GM12878 (cell line): Measurements from ENCODE around the gene MROH2A. TPM values are rescaled to one million over a fixed set of nuclear protein-coding genes. Genes with fewer than 3 reads are reported as not detected.

Source experiments
- CEBPB ChIP-seq, 2 experiments: fragments of 150-350 bp in 1 of 2; IDR thresholded peaks; 2 replicates each; pipeline ENCODE4 v1.6.1; 2012 to 2014; ENCODE audit warnings: low read depth in 2 of 2, low read length in 2 of 2, borderline replicate concordance in 1 of 2, inconsistent platforms in 1 of 2
- EED ChIP-seq: sonication (generic); IDR thresholded peaks from 2 replicates; pipeline ENCODE4 v1.6.1; 2016; ENCODE audit warnings: antibody characterized with exemption, low read depth
- HDAC2 ChIP-seq: fragments of 200-600 bp; sonication (generic); IDR thresholded peaks from 2 replicates; pipeline ENCODE4 v1.6.1; 2017
- polyA plus RNA-seq, 11 experiments: library from polyadenylated mRNA; depleted of rRNA in 4 of 11; unstranded in 6 of 11; stranded (reverse) in 5 of 11; fragments of >200 nt; fragmentation: Nextera tagmentation in 4 of 11; fragmentation: Illumina TruSeq in 1 of 11; extraction: Ambion mirVana in 4 of 11; extraction: Trizol in 1 of 11; gene quantifications; 1 replicate in 1 of 11; 2 replicates in 10 of 11; pipeline versions ENCODE4 v1.2.1 to v1.2.3, GENCODE V29; 2011 to 2016; ENCODE audit warnings: inconsistent platforms in 2 of 11, missing spikeins in 2 of 11, low read depth in 1 of 11
- total RNA-seq, 4 experiments: library from RNA; depleted of rRNA in 3 of 4; stranded (reverse); fragments of >200 nt in 3 of 4; fragmentation: Illumina TruSeq in 1 of 4; extraction: Trizol in 1 of 4; gene quantifications; 2 replicates each; pipeline versions ENCODE4 v1.2.1 to v1.2.3, GENCODE V29; 2013 to 2021
- TF ChIP-seq, protein P1 (sequence below): IDR thresholded peaks from 2 replicates; pipeline ENCODE4 v1.6.1; 2012; ENCODE audit warnings: improper control_type of control experiment, low read depth, low read length; ENCODE audit not compliant: insufficient replicate concordance
- TF ChIP-seq, protein P2 (sequence below): fragments of 450-650 bp; IDR thresholded peaks from 2 replicates; pipeline ENCODE4 v1.6.1; 2018; ENCODE audit warnings: borderline replicate concordance, mild to moderate bottlenecking; ENCODE audit not compliant: partially characterized antibody
- TF ChIP-seq, protein P3 (sequence below): fragments of 450-650 bp; IDR thresholded peaks from 2 replicates; pipeline ENCODE4 v1.6.1; 2017; ENCODE audit warnings: low read depth, mild to moderate bottlenecking, moderate library complexity

The MROH2A gene
- total and polyA plus RNA-seq, 10 of the 15 experiments (the other 5 are each of a cell fraction or from before 2014, with no cell fraction given): not detected

DNA sequence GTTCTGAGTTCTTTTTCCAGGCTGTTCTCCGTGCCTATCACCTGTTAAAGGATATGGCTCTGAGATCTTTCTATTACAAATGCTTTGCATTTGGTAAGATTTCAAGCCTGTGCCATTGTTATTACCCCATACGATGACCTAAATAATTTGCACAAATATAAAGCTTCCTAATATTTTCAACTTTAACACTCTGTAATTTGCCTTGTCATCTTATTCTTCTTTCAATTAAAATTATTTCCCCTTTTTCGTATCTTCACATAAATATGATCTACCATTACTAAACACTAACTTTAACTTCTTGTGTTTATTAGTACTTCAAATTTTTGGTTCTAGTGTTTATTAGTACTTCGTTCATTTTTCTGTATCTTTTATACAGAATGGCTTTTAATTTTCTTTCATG lies 93.3 kb downstream of the MROH2A start (continued):
- TF ChIP-seq, protein P1, sequence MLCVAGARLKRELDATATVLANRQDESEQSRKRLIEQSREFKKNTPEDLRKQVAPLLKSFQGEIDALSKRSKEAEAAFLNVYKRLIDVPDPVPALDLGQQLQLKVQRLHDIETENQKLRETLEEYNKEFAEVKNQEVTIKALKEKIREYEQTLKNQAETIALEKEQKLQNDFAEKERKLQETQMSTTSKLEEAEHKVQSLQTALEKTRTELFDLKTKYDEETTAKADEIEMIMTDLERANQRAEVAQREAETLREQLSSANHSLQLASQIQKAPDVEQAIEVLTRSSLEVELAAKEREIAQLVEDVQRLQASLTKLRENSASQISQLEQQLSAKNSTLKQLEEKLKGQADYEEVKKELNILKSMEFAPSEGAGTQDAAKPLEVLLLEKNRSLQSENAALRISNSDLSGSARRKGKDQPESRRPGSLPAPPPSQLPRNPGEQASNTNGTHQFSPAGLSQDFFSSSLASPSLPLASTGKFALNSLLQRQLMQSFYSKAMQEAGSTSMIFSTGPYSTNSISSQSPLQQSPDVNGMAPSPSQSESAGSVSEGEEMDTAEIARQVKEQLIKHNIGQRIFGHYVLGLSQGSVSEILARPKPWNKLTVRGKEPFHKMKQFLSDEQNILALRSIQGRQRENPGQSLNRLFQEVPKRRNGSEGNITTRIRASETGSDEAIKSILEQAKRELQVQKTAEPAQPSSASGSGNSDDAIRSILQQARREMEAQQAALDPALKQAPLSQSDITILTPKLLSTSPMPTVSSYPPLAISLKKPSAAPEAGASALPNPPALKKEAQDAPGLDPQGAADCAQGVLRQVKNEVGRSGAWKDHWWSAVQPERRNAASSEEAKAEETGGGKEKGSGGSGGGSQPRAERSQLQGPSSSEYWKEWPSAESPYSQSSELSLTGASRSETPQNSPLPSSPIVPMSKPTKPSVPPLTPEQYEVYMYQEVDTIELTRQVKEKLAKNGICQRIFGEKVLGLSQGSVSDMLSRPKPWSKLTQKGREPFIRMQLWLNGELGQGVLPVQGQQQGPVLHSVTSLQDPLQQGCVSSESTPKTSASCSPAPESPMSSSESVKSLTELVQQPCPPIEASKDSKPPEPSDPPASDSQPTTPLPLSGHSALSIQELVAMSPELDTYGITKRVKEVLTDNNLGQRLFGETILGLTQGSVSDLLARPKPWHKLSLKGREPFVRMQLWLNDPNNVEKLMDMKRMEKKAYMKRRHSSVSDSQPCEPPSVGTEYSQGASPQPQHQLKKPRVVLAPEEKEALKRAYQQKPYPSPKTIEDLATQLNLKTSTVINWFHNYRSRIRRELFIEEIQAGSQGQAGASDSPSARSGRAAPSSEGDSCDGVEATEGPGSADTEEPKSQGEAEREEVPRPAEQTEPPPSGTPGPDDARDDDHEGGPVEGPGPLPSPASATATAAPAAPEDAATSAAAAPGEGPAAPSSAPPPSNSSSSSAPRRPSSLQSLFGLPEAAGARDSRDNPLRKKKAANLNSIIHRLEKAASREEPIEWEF: no peak
- TF ChIP-seq CEBPB (IDR thresholded peaks at IDR 0.05; ENCODE audit: borderline replicate concordance in 1 of 2, low read depth in 2 of 2, low read length in 2 of 2) (no peak), HDAC2 (no peak), EED (no peak)
- TF ChIP-seq, protein P2, sequence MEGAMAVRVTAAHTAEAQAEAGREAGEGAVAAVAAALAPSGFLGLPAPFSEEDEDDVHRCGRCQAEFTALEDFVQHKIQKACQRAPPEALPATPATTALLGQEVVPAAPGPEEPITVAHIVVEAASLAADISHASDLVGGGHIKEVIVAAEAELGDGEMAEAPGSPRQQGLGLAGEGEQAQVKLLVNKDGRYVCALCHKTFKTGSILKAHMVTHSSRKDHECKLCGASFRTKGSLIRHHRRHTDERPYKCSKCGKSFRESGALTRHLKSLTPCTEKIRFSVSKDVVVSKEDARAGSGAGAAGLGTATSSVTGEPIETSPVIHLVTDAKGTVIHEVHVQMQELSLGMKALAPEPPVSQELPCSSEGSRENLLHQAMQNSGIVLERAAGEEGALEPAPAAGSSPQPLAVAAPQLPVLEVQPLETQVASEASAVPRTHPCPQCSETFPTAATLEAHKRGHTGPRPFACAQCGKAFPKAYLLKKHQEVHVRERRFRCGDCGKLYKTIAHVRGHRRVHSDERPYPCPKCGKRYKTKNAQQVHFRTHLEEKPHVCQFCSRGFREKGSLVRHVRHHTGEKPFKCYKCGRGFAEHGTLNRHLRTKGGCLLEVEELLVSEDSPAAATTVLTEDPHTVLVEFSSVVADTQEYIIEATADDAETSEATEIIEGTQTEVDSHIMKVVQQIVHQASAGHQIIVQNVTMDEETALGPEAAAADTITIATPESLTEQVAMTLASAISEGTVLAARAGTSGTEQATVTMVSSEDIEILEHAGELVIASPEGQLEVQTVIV: no peak
- TF ChIP-seq, protein P3, sequence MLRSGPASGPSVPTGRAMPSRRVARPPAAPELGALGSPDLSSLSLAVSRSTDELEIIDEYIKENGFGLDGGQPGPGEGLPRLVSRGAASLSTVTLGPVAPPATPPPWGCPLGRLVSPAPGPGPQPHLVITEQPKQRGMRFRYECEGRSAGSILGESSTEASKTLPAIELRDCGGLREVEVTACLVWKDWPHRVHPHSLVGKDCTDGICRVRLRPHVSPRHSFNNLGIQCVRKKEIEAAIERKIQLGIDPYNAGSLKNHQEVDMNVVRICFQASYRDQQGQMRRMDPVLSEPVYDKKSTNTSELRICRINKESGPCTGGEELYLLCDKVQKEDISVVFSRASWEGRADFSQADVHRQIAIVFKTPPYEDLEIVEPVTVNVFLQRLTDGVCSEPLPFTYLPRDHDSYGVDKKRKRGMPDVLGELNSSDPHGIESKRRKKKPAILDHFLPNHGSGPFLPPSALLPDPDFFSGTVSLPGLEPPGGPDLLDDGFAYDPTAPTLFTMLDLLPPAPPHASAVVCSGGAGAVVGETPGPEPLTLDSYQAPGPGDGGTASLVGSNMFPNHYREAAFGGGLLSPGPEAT: no peak
- TF ChIP-seq, all 136 proteins: peak for 0
